Measurements from ENCODE around the gene SCPEP1.

SCPEP1 gene

GRCh38 chr17:57040571-57040970 is 62.6 kb downstream of the SCPEP1 start:
- DNase-seq (ENCODE audit: low spot score): no peak

- DNase-seq (ENCODE audit: low spot score): no peak
These were observed 65.3 kb downstream of the SCPEP1 start for GRCh38 chr17:57043276-57043675.

- no peak for DNase-seq (ENCODE audit: low spot score)
These were observed 67.3 kb downstream of the SCPEP1 start for GRCh38 chr17:57044976-57045867.

DNA sequence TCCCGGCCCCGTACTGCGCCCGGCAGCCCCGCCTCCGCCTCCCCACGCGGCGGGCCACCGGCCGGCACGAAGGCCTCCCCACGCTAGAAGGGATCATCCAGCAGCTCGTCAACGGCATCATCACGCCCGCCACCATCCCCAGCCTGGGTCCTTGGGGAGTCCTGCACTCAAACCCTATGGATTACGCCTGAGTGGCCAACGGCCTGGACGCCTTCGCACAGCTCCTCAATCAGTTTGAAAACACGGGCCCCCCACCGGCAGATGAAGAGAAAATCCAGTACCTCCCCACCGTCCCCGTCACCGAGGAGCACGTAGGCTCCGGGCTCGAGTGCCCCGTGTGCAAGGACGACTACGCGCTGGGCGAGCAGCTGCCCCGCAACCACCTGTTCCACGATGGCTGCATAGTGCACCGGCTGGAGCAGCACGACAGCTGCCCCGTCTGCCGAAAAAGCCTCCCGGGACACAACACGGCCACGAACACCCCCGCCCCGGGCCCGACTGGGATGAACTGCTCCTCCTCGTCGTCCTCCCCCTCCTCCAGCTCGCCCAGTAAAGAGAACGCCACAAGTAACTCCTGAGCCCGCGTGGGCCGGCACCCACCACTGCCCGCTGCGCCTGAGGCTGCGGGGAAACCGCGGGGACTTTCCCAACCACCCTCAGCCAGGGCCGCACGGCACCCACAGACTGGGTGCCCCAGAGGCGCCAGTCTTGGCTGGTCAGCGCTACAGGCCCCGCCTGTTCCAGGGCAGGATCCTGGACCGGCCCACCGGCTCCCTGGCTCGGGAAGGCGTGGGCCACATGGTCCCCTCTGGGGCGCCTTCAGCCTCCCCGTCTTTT is 68.2 kb downstream of the SCPEP1 start:
- no peak for DNase-seq (ENCODE audit: low spot score)

- DNase-seq (ENCODE audit: low spot score): no peak
These were observed 68.8 kb downstream of the SCPEP1 start for GRCh38 chr17:57046749-57047148.

DNA sequence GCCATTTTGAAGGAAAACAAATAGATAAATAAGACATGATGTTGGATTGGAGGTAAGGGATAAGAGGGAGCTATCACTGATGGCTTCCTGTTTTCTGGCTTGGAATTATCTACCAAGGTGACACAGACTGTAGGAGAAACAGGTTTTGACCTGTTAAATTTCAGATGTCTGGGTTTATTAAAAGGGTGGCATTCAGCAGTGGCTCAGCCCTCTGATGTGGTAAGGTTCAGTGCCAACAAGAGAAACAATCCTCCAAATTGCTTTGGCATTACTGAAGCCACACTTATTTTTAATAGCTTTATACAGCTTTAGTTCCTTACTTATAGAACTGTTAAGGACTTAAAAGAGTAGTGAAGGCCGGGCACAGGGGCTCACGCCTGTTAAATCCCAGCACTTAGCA is 70.2 kb downstream of the SCPEP1 start:
- no peak for DNase-seq (ENCODE audit: low spot score)

DNA sequence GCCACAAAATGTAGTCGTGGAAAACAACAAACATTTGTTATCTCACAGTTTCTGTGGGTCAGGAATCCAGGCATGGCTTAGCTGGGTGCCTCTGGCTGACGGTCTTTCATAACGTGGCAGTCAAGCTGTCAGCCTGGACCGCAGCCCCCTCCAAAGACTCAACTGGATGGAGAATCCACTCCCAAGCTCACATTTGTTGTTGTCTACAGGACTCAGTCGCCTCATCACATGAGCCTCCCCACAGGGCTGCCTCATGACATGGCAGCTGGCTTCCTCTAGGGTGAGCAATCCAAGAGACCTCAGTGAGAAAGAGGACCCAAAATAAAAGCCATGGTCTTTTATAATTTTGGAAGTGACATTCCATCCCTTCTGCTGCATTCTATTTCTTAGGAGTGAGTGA is 72.4 kb downstream of the SCPEP1 start:
- DNase-seq (ENCODE audit: low spot score): no peak

DNA sequence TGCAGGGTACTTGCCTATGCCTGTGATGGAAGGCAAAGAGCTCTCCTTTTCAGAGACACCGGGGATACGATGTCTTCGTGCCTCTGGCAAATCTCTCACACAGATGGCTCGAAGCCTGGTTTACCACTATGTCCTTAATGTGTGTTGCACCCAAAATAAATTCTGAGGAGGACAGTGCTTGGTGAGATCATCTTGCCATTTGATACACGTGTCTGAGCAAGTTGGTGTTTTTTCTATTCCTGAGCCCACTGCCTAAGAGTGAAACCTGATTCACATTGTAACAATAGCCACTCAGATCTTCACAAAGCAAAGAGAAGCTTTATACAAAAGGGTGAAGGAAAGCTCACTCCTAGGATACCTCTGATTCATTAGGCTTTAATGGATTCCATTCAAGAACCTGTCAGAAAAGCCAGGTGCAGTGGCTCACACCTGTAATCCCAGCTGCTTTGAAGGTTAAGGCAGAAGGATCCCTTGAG is 74.0 kb downstream of the SCPEP1 start:
- no peak for DNase-seq (ENCODE audit: low spot score)
